ENCODE results near the gene RFC2. TPM values are rescaled to one million over a fixed set of nuclear protein-coding genes. Genes with fewer than 3 reads are reported as not detected.
A peak's percentile ranks its signal among the peaks of the same experiment; 100 is the strongest.

Gene RFC2
- total RNA-seq, 1 donor from 2014 or later, result 71.3 TPM

DNA sequence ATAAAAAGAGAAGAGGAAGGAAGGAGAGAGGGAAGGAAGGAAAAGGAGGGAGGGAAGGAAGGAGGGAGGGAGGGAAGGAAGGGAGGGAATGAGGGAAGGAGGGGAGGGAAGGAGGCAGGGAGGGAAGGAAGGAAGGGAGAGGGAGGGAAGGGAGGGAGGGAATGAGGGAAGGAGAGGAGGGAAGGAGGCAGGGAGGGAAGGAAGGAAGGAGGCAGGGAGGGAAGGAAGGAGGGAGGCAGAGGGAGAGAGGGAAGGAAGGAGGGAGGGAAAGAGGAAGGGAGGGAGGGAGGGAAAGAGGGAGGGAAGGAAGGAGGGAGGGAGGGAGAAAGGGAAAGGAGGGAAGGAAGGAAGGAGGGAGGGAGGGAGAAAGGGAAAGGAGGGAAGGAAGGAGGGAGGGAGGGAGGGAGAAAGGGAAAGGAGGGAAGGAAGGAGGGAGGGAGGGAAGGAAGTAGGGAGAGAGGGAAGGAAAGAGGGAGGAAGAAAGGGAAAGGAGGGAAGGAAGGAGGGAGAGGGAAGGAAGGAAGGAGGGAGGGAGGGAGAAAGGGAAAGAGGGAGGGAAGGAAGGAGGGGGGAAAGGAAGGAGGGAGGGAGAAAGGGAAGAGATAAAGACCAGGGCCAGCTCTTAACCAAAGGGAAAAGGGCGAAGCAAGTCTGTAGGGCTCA lies 50.1 kb downstream of the RFC2 start:
- Mint-ChIP-seq H3K27me3 (ENCODE audit: insufficient read depth, low read depth) (peaks cover 7% of the 10 kb centered on the region), H3K4me1 (no peaks in the 10 kb centered on the region), H3K27ac (no peak overlapping the region), H3K36me3 (peaks cover 1% of the 10 kb centered on the region), H3K9me3 (no peaks in the 10 kb centered on the region), H3K4me3 (no peak overlapping the region)
- Histone ChIP-seq H3K9me3 (ENCODE audit: low read depth) (no peaks in the 10 kb centered on the region), H3K9ac (no peak overlapping the region), H3K36me3 (no peaks in the 10 kb centered on the region), H3K4me2 (no peak overlapping the region), H3K27ac (no peak overlapping the region), H3K4me1 (no peaks in the 10 kb centered on the region), H4K20me1 (ENCODE audit: low read depth) (no peaks in the 10 kb centered on the region), H3F3A (ENCODE audit: low read depth) (peaks cover 12% of the 10 kb centered on the region), H3K4me3 (no peak overlapping the region), H2AFZ (replicated peaks) (no peak overlapping the region), H3K79me2 (ENCODE audit: low read depth) (no peaks in the 10 kb centered on the region), H3K27me3 (no peaks in the 10 kb centered on the region)
- TF ChIP-seq CTCF (IDR thresholded peaks at IDR 0.05) (no peak), EZH2 (IDR thresholded peaks at IDR 0.05) (no peak), EZH2phosphoT487 (IDR thresholded peaks at IDR 0.05) (no peak)
- DNase-seq (ENCODE audit: low spot score), result no peak

DNA sequence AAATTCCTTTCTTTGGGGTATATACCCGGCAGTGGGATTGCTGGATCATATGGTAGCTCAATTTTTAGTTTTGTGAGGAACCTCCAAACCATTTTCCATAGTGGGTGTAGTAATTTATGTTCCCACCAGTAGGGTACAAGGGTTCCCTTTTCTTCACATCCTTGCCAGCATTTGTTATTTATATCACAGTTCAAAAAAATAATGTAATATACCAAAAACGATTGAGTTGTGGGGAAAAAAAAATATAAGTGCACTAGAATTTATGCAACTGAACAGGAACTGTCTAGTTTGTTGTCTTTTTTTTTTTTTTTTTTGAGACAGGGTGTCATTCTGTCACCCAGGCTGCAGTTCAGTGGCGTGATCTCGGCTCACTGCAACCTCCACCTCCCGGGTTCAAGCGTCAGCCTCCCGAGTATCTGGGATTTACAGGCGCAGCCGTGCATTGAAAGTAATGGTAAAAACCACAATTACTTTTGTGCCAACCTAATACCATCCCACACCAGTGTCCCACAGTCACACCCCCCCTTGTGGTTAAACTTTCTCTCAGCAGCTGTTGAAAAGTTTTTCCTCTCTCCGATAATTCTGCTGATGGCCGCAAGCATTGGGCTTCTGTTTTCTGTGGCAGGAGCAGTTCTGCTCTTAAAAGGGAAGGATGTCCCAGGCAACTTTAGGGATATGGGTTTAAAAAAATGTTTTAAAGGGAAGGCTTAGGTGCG lies 51.2 kb downstream of the RFC2 start:
- peak; percentile 66 for DNase-seq (ENCODE audit: low spot score)
- H3K27ac Mint-ChIP-seq, result no peak overlapping the region

DNA sequence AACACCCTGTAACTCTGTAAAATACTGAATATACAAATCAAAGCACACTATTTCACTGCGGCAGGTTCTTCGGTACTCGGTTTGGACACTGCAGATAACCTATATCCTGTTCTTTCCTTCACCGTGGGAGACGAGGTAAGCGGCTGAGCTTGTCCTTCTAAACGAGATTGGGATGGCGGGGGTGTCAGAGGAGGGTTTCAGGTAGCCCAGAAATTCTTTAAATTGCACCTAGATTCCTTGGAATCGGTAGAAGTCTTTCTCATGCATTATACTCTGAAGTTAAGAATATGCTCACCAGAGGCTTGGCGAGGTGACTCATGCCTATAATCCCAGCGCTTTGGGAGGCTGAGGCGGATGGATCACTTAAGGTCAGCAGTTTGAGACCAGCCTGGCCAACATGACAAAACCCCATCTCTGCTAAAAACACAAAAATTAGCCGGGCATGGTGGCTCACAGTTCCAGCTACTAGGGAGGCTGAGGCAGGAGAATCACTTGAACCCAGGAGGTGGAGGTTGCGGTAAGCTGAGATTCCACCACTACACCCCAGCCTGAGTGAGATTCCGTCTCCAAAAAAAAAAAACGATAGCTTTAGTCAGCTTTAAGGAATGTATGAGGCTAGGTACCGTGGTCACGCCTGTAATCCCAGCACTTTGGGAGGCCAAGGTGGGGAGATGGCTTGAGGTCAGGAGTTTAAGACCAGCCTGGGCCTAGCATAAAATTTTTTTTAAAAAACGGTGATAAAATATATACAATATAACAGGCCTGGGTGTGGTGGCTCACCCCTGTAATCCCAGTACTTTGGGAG lies 54.4 kb downstream of the RFC2 start:
- H3K9ac ChIP-seq, result no peak overlapping the region
- no peak overlapping the region for H3K27ac ChIP-seq
- no peaks in the 10 kb centered on the region for H3K9me3 ChIP-seq (ENCODE audit: low read depth)
- Mint-ChIP-seq H3K27me3 (ENCODE audit: insufficient read depth, low read depth) (peaks cover 4% of the 10 kb centered on the region), H3K9me3 (no peaks in the 10 kb centered on the region), H3K27ac (no peak overlapping the region), H3K36me3 (peaks cover 11% of the 10 kb centered on the region), H3K4me1 (no peaks in the 10 kb centered on the region), H3K4me3 (no peak overlapping the region)
- H3K4me3 ChIP-seq, result no peak overlapping the region
- peaks cover 31% of the 10 kb centered on the region for H3F3A ChIP-seq (ENCODE audit: low read depth)
- no peak overlapping the region for H2AFZ ChIP-seq (replicated peaks)
- TF ChIP-seq EZH2 (IDR thresholded peaks at IDR 0.05) (no peak), EZH2phosphoT487 (IDR thresholded peaks at IDR 0.05) (no peak), CTCF (IDR thresholded peaks at IDR 0.05) (no peak)
- no peaks in the 10 kb centered on the region for H3K79me2 ChIP-seq (ENCODE audit: low read depth)
- peaks cover 3% of the 10 kb centered on the region for H4K20me1 ChIP-seq (ENCODE audit: low read depth)
- no peak for DNase-seq (ENCODE audit: low spot score)
- peaks cover 1% of the 10 kb centered on the region for H3K36me3 ChIP-seq
- no peak overlapping the region for H3K4me2 ChIP-seq
- no peaks in the 10 kb centered on the region for H3K4me1 ChIP-seq
- H3K27me3 ChIP-seq, result no peaks in the 10 kb centered on the region

More for the DNA sequence above, 51.2 kb downstream of the RFC2 start:
- Histone ChIP-seq H3K79me2 (ENCODE audit: low read depth) (no peaks in the 10 kb centered on the region), H3F3A (ENCODE audit: low read depth) (peaks cover 20% of the 10 kb centered on the region), H3K9ac (no peak overlapping the region), H3K4me3 (no peak overlapping the region), H2AFZ (replicated peaks) (no peak overlapping the region), H3K27ac (no peak overlapping the region), H3K27me3 (no peaks in the 10 kb centered on the region), H3K4me1 (no peaks in the 10 kb centered on the region), H3K36me3 (no peaks in the 10 kb centered on the region), H3K4me2 (no peak overlapping the region), H3K9me3 (ENCODE audit: low read depth) (no peaks in the 10 kb centered on the region), H4K20me1 (ENCODE audit: low read depth) (no peaks in the 10 kb centered on the region)
- Mint-ChIP-seq H3K36me3 (peaks cover 1% of the 10 kb centered on the region), H3K27me3 (ENCODE audit: insufficient read depth, low read depth) (peaks cover 7% of the 10 kb centered on the region), H3K9me3 (no peaks in the 10 kb centered on the region), H3K4me1 (no peaks in the 10 kb centered on the region), H3K4me3 (no peak overlapping the region)
- no peak for TF ChIP-seq EZH2 (IDR thresholded peaks at IDR 0.05)
- TF ChIP-seq CTCF (IDR thresholded peaks at IDR 0.05), result peak; percentile 63
- TF ChIP-seq EZH2phosphoT487 (IDR thresholded peaks at IDR 0.05), result no peak
